ENCODE data around the gene C4orf33. TPM values are rescaled to one million over a fixed set of nuclear protein-coding genes. Genes with fewer than 3 reads are reported as not detected.

Gene C4orf33
- total RNA-seq, 1 experiment from 2014 or later = 8.6 TPM

DNA sequence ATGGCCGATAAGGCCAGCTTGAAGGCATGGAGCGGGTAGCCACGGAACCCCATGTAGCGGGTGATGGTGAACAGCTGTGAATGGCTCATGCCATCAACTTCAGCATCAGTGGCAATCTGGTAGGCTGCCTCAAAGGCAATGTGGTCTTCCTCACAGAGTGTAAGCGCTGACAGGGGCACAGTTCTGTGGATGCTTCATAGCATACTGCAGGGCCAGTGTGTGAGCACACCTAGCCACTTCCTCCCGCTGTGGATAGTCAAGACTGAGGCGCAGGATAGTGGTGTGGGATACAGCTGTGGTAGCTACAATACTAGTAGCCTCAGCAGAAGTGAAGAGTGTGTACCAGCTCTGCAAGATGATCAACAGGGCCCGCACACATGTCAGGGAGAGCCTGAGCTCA lies 40.5 kb downstream of the C4orf33 start:
- no peaks in the 10 kb centered on the region for H3K36me3 ChIP-seq (ENCODE audit: control insufficient read depth in 1 of 2, insufficient read depth in 2 of 2, low read length in 2 of 2)
- RAD21 ChIA-PET (ENCODE audit: low non-redundant PET in 1 of 2, low total read pairs in 2 of 2, uncharacterized antibody in 2 of 2, unreplicated experiment in 2 of 2) = no interaction called here
- no peaks in the 10 kb centered on the region for H3K9me3 ChIP-seq (ENCODE audit: control insufficient read depth in 1 of 2, insufficient read depth in 1 of 2, low read depth in 1 of 2, low read length in 2 of 2)
- no TSS peak for BruUV-seq (replicated peaks)
- no peak overlapping the region for H3K9ac ChIP-seq (ENCODE audit: low read length)
- H3K4me1 ChIP-seq (ENCODE audit: control insufficient read depth in 1 of 2, insufficient read depth in 2 of 2, low read length in 2 of 2) = no peaks in the 10 kb centered on the region
- H3K27ac ChIP-seq (ENCODE audit: low read depth, low read length) = no peak overlapping the region
- CTCF ChIA-PET = no interaction called here
- TF ChIP-seq CBX3 (IDR thresholded peaks at IDR 0.05; ENCODE audit: low read depth) (no peak), ZBTB33 (IDR thresholded peaks at IDR 0.05; ENCODE audit: extremely low read depth, insufficient replicate concordance, low read length) (no peak), CEBPB (IDR thresholded peaks at IDR 0.05; ENCODE audit: low read depth) (no peak), EZH2phosphoT487 (IDR thresholded peaks at IDR 0.05; ENCODE audit: borderline replicate concordance) (no peak), FOSL1 (IDR thresholded peaks at IDR 0.05; ENCODE audit: low read depth) (no peak), ZNF274 (IDR thresholded peaks at IDR 0.05; ENCODE audit: low read depth, low read length) (no peak), RAD21 (IDR thresholded peaks at IDR 0.05; ENCODE audit: low read depth) (no peak), ELF1 (IDR thresholded peaks at IDR 0.05; ENCODE audit: borderline replicate concordance, low read depth) (no peak), TCF7L2 (IDR thresholded peaks at IDR 0.05; ENCODE audit: borderline replicate concordance, extremely low read depth, insufficient read depth, insufficient read length) (no peak), SRF (IDR thresholded peaks at IDR 0.05; ENCODE audit: low read depth) (no peak)
- no peaks in the 10 kb centered on the region for H3K27me3 ChIP-seq (ENCODE audit: insufficient read depth, low read length)
- POLR2A ChIA-PET = no interaction called here
- no peaks in the 10 kb centered on the region for H3K79me2 ChIP-seq (ENCODE audit: insufficient read depth, low read length)
- no peaks in the 10 kb centered on the region for H3K9me2 ChIP-seq (ENCODE audit: insufficient read depth)
- no peak overlapping the region for H3K4me2 ChIP-seq (ENCODE audit: low read length)
- no peak for DNase-seq (ENCODE audit: low read depth, low spot score)
- no peak overlapping the region for H3K4me3 ChIP-seq (replicated peaks in 1 of 2; ENCODE audit: low read depth in 1 of 2, low read length in 2 of 2)
- no peak overlapping the region for H2AFZ ChIP-seq (ENCODE audit: low read depth, low read length, poor library complexity, severe bottlenecking)
- no peaks in the 10 kb centered on the region for H4K20me1 ChIP-seq (ENCODE audit: insufficient read depth)
- ATAC-seq = no peak
- intact Hi-C loops (cut with micrococcal nuclease) = no loop called here
